ENCODE measurements around the gene RNF6.
"Not testable (repeated sequence)": the region's sequence is repeated elsewhere in the genome, so short reads cannot be mapped to it uniquely, and the experiment has no call there.

RNF6 gene

DNA sequence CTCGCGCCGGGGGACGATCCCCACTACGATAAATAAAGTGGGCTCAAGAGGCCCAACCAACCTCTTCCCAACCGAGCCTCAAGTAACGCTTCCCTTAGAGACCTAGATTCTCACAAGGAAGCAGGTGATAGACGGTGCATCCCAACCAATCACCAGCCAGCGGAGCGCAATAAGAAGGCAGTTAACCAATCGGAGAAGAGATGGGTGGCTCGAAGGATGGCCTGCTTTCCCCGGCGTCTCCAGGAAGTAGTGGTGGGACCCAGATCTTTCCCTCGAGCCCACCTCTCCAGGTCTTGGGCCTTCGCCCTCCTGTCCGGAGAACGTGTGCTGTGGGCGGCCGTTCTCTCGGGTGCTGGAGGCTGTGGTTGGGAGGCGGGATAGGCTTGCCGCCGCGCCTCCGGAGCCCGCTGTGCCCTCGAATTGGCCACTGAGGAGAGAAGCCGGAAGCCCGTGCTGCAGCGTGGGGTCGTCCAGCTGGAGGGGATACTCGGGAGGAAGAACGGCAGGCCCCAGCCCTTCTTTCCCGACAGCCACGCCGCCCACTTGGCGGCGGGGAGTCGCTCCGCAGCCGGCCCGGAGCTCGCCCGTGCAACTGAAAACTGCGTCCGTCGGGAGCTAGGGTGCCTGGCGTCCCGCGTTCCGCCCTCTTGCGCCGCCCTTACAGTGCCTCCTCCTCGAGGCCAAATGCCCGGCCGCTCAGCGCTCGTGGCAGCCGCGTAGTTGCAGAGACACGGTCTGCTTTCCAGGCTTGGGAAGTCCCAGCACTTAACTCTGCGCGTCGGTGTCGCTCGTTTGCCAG is at the start of gene RNF6:
Gene RNF6, minus strand, starts transcription at position 594 of the 799 bp plus-strand sequence. CDS start 2,665 bp downstream, outside the sequence.
- peak; percentile 99 for DNase-seq (ENCODE audit: low spot score)

GRCh38 chr13:26270707-26271106 is 48.6 kb upstream of the RNF6 start:
- DNase-seq (ENCODE audit: low spot score): no peak

- DNase-seq (ENCODE audit: low spot score): no peak
These were observed 44.2 kb upstream of the RNF6 start for GRCh38 chr13:26266311-26266710.

DNA sequence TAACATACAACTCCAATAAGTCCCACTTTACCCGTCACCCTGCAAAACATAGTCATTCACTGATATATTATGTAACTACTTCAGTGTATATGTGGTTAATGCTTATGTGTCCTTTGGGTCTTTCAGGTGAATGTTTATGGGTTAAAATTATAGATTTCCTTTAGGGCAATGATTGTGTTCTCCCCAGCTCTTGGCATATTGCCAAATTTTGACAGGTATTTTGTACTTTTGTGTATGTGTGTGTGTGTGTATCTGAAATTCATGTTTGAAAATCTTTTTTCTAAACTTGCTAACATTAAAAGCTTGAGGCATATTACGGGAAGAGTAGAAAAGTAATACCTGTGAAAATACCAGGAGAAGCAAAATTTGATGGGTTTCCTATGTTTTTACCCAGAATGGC is 40.0 kb upstream of the RNF6 start:
- no peak for DNase-seq (ENCODE audit: low spot score)

- DNase-seq (ENCODE audit: low spot score): no peak
These were observed 37.5 kb upstream of the RNF6 start for GRCh38 chr13:26259634-26260033.

DNA sequence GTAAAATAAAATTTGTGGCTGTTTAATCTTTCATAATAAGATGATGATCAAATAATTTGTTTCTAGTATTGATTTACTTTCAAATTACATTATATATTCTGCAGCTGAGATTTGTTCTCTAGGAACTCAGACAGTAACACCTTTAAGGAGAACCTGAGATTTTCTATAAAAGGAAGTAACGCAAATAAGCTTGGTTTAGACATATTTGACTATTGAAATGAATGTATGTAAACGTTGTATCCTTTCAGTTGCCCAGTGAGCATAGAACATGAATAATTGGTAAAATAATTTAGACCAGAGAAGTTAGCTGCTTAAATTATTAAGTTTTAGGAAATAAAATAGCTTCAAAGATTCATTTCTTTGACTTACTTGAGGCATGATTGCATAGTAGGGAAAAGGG is 34.9 kb upstream of the RNF6 start:
- no peak for DNase-seq (ENCODE audit: low spot score)

- no peak for DNase-seq (ENCODE audit: low spot score)
These were observed 33.7 kb upstream of the RNF6 start for GRCh38 chr13:26255691-26256277.

DNA sequence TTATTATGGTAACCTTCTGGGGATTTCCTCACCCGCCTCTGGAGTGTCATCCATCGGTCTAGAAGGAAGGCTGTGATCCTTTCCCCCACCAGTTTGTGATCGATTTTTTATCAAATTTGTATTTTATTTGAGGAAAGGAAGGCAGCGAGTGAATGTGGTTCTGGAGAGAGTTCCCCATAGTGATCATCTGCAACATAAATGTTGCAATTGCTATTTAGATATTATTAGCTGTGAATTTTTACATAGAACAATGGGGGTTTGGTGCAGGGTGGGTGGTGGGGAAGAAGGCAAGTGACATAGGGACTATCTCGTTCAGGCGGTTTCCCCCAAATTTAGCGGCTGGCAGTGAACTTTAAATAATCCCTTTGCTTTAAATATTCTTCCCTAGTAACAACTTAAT is 33.0 kb upstream of the RNF6 start:
- no peak for DNase-seq (ENCODE audit: low spot score)

DNA sequence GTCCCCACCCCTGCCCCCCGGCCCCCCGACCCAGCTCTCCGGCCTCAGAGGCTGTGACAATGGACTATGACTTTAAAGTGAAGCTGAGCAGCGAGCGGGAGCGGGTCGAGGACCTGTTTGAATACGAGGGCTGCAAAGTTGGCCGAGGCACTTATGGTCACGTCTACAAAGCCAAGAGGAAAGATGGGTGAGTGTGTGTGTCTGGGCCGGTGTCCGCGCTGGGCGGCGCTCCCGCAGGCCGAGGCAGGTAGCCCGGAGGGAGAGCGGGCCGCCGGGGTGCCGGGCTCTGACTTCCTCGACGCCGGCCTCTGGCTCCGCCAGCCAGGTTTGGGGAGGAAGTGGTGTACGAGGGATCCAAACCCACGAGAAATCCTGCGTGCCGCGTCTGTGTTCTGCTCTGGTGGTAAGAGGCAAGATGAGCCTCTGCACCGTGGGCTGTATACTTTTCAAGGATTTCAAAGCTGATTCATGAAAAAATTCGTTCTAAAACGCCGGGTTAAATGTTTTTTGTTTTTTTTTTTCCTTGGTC is 32.5 kb upstream of the RNF6 start:
- DNase-seq (ENCODE audit: low spot score): peak; percentile 69

- peak; percentile 93 for DNase-seq (ENCODE audit: low spot score)
These were observed 31.9 kb upstream of the RNF6 start, which contains the start of gene CDK8 for GRCh38 chr13:26253787-26254582. Gene CDK8, plus strand, starts transcription at chr13:26254129. Its CDS starts 513 bp downstream, at chr13:26254642.

DNA sequence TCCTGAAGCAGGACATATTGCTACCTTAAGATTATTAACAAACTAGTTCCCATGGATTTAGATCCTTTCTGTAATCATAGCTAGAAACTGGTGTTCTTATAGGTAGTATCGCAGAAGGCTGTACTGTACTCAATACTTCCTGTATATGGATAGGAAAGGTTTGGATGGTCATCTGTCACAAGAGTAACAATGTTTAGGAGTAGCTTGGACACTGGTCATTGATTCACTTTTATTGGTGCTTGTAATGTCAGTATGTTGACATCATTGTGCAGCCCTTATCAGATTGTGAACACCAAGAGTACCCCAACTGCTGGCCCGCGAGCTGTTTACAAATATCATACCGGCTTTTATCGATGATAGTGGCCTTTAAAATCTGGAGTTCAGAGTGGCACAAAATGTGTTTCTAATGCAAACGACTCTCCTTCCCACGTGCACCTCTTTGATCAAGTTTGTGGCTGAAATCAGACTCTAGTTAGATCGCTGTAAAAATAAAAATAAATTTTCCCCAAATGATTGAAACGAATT is 31.2 kb upstream of the RNF6 start:
- DNase-seq (ENCODE audit: low spot score): no peak

DNA sequence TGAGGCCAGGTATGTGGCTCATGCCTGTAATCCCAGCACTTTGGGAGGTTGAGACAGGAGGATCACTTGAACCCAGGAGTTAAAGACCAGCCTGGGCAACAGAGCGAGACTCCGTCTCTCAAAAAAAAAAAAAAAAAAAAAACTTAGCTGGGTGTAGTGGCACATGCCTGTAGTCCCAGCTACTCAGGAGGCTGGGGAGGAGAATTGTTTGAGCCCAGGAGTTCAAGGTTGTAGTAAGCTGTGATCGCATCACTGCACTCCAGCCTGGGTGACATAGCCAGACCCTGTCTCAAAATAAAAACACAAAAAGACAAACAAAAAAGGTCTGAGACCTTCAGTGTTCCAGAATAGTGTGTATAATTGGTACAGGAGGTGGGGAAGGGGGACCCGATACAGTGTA is 29.9 kb upstream of the RNF6 start:
- not testable (repeated sequence) for DNase-seq (ENCODE audit: low spot score)

DNA sequence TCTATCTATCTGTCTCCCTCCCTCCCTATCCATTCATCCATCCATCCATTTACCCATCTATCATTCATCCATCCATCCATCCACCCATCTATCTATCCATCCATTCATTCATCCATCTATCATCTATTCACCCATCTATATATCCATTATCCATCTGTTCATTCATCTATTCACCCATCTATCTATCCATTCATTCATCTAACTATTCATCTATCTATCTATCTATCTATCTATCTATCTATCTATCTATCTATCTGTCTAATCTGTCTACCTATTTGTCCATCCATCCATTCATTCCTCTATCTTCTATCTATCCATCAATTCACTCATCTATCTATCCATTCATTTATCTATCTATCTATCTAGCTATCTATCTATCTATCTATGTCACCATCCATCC is 27.4 kb upstream of the RNF6 start:
- DNase-seq (ENCODE audit: low spot score): no peak

DNA sequence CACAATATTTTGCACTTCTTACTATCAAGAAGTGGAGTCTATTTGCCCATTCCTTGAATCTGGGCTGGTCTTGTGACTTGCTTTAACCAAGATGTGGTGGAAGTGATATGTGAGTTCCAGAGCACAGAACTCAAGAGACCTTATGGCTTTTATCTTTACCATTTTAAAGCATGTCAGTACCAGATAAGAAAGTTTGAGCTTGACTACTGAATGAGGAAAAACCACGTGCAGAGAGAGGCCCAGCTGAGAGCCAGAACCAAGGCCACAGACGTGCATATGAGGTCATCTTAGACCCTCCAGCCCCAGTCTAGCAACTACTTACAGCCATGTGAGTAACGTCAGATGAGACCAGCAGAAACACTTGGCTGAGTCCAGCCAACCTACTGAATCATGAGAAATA is 25.5 kb upstream of the RNF6 start:
- DNase-seq (ENCODE audit: low spot score): no peak

- DNase-seq (ENCODE audit: low spot score): no peak
These were observed 24.9 kb upstream of the RNF6 start for GRCh38 chr13:26247011-26247410.

- no peak for DNase-seq (ENCODE audit: low spot score)
These were observed 24.0 kb upstream of the RNF6 start for GRCh38 chr13:26246154-26246553.

DNA sequence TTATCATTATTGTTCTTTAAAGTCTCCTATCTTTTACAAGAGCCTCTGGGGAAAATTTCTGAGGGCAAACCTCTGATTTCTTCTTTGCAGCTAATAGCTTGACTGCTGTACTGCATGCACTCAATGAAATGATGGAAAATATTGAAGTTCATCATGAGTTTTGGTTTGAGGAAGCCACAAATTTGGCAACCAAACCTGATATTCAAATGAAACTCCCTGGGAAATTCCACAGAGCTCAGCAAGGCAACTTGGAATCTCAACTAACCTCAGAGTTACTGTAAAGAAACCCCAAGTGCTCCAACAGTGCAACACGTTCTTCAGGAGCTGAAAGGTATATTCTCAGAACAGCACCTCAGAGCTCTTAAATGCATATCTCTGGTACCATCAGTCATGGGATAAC is 14.2 kb upstream of the RNF6 start:
- no peak for DNase-seq (ENCODE audit: low spot score)

GRCh38 chr13:26230703-26231102 is 8.6 kb upstream of the RNF6 start:
- DNase-seq (ENCODE audit: low spot score): no peak

DNA sequence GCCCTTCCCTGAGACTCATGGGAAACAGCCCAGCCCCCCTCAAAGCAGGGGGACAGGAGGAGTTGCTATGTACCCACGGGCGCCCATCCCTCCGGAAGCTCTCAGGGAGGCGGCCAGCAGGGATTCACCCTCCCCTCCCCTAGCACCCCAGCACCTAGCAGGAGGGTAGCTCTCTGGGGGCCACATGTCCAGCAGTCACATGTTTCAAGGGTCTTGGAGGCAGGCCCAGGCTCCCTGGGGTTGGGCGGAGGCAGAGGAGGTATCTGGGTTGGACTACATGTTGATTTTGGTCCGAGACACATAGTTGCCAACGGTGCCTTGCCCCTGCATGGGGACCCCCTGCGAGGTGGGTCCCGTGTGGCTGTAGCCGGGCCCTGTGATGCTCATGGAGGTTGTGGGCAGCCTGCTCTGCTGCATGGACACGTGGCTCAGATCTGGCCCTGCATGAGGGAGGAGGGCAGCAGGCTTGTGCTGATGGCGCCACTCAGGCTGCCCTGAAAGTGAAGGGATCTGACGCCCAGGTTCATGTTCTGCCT is 7.0 kb upstream of the RNF6 start:
- no peak for DNase-seq (ENCODE audit: low spot score)

- no peak for DNase-seq (ENCODE audit: low spot score)
These were observed 6.0 kb upstream of the RNF6 start for GRCh38 chr13:26228096-26228495.

DNA sequence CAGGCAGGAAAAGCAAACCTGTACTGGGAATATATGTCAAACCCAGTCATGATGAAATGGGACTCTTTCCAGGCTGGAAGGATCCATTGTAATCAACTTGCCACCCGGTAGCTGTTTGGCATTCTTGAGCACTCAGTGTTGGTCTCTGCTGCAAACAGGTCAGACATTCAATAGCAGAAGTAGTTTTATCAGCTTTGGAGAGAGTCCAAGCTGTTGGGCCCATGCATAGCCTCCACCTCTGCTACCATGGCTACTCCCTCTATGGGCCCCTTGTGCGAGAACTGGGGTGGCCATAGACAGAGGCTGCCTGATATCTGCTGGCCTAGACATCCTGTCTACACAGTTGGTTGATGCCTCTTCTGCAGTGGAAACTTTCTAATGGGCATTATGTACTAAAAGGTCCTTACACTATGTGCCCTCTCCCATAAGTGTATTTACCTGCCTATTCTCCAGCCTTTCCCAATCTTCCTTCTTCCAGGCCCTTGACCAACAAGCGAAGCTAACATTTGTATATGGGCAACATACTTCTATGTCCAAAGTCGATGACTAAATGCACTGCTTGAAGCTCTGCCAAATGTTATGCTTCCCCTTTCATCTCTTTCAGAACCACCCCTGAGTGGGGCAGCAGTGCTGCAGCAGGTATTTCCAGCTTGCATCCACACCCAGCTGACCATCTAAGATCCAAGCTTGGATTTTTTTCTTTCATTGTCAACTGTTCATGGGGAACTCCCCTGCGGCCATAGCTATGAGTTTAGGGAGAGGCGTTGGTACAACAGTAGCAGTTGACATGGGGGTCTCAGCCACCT is 5.3 kb upstream of the RNF6 start:
- DNase-seq (ENCODE audit: low spot score): no peak

All from kidney tubule cell (primary cell).